ENCODE data around the gene LSP1.

LSP1 gene

GRCh38 chr11:1887451-1888346 lies 34.8 kb downstream of the LSP1 start:
- H3K27ac ChIP-seq, result no peak overlapping the region
- DNase-seq (ENCODE audit: low read depth, low spot score), result no peak

- no peak overlapping the region for H3K27ac ChIP-seq
- no peak for DNase-seq (ENCODE audit: low read depth, low spot score)
These were observed 35.5 kb downstream of the LSP1 start for GRCh38 chr11:1888347-1888753.

- no peak for DNase-seq (ENCODE audit: low read depth, low spot score)
- H3K27ac ChIP-seq, result no peak overlapping the region
These were observed 35.9 kb downstream of the LSP1 start for GRCh38 chr11:1888811-1889210.

GRCh38 chr11:1889224-1889930 lies 36.5 kb downstream of the LSP1 start:
- no peak for DNase-seq (ENCODE audit: low read depth, low spot score)
- H3K27ac ChIP-seq, result no peak overlapping the region

- DNase-seq (ENCODE audit: low read depth, low spot score), result no peak
- H3K27ac ChIP-seq, result no peak overlapping the region
These were observed 37.3 kb downstream of the LSP1 start for GRCh38 chr11:1889941-1890855.

- H3K27ac ChIP-seq, result no peak overlapping the region
- no peak for DNase-seq (ENCODE audit: low read depth, low spot score)
These were observed 38.3 kb downstream of the LSP1 start for GRCh38 chr11:1890856-1891830.

GRCh38 chr11:1891831-1892115 lies 38.9 kb downstream of the LSP1 start, which contains the start of gene PRR33:
Gene PRR33 (minus strand): TSS chr11:1891895. CDS start chr11:1890584, 1,311 bp downstream.
- no peak for DNase-seq (ENCODE audit: low read depth, low spot score)
- H3K27ac ChIP-seq, result no peak within 1 kb of the TSS

GRCh38 chr11:1892116-1892515 lies 39.2 kb downstream of the LSP1 start:
- DNase-seq (ENCODE audit: low read depth, low spot score), result no peak
- H3K27ac ChIP-seq, result no peak overlapping the region

GRCh38 chr11:1892558-1892957 lies 39.7 kb downstream of the LSP1 start:
- DNase-seq (ENCODE audit: low read depth, low spot score), result no peak
- no peak overlapping the region for H3K27ac ChIP-seq

GRCh38 chr11:1893581-1894359 lies 40.9 kb downstream of the LSP1 start:
- no peak for DNase-seq (ENCODE audit: low read depth, low spot score)
- no peak overlapping the region for H3K27ac ChIP-seq

GRCh38 chr11:1894759-1895158 lies 41.9 kb downstream of the LSP1 start:
- DNase-seq (ENCODE audit: low read depth, low spot score), result no peak
- no peak overlapping the region for H3K27ac ChIP-seq

- no peak for DNase-seq (ENCODE audit: low read depth, low spot score)
- H3K27ac ChIP-seq, result no peak overlapping the region
These were observed 43.6 kb downstream of the LSP1 start for GRCh38 chr11:1896468-1896867.

GRCh38 chr11:1896923-1897322 lies 44.0 kb downstream of the LSP1 start:
- no peak overlapping the region for H3K27ac ChIP-seq
- DNase-seq (ENCODE audit: low read depth, low spot score), result no peak

GRCh38 chr11:1899090-1899489 lies 46.2 kb downstream of the LSP1 start:
- H3K27ac ChIP-seq, result no peak overlapping the region
- DNase-seq (ENCODE audit: low read depth, low spot score), result no peak

- DNase-seq (ENCODE audit: low read depth, low spot score), result no peak
- H3K27ac ChIP-seq, result no peak overlapping the region
These were observed 46.8 kb downstream of the LSP1 start for GRCh38 chr11:1899686-1900085.

GRCh38 chr11:1906181-1906580 lies 53.3 kb downstream of the LSP1 start:
- H3K27ac ChIP-seq, result no peak overlapping the region
- DNase-seq (ENCODE audit: low read depth, low spot score), result no peak

- H3K27ac ChIP-seq, result no peak overlapping the region
- no peak for DNase-seq (ENCODE audit: low read depth, low spot score)
These were observed 53.9 kb downstream of the LSP1 start for GRCh38 chr11:1906611-1907423.

- H3K27ac ChIP-seq, result no peak overlapping the region
- DNase-seq (ENCODE audit: low read depth, low spot score), result no peak
These were observed 55.7 kb downstream of the LSP1 start for GRCh38 chr11:1908618-1909017.

Measured in epithelial cell of prostate (primary cell).